Measurements from ENCODE around the gene SRD5A1. TPM values are rescaled to one million over a fixed set of nuclear protein-coding genes. Genes with fewer than 3 reads are reported as not detected.
"Not testable (repeated sequence)": the region's sequence is repeated elsewhere in the genome, so short reads cannot be mapped to it uniquely, and the experiment has no call there.

Gene SRD5A1
- total RNA-seq, 1 donor from 2014 or later = 3.2 TPM

DNA sequence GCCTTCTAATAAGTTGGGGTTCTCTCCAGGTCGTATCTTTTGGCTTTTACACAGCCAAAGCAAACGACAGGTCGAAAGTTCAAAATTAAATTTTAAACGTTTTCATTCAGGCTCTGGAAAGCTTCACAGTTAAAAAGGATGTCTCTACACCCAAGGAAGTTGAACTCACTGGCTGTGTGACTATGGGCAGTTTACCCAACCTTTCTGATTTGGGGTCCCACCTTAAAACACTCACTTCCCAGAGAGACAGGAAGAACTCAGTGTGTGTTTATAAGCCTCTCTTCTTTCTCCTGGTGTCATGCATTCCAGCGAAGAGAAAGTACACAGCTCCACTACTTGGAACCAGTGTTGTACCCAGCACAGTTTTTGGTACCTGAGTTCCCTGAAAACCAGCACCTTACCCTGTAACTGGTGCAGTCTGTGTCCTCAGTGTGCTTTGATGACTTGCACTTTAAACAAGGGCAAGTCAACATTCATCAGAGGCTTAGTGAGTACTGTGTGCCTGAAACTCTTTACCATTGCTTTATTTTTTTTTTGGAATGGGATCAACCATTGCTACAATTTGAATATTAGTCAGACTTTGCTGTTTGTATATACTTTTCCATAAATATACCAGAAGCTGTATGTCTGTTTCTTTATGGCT lies 1.7 kb downstream of the SRD5A1 start:
- ATAC-seq (no peak), DNase-seq (ENCODE audit: missing footprints) (no peak)
- intact Hi-C loops (cut with DNase I) = no loop called here

- ATAC-seq (no peak), DNase-seq (ENCODE audit: missing footprints) (no peak)
- intact Hi-C loops (cut with DNase I) = no loop called here
Measured at GRCh38 chr5:6636293-6636692, 3.1 kb downstream of the SRD5A1 start.

GRCh38 chr5:6637022-6637421 lies 3.8 kb downstream of the SRD5A1 start:
- ATAC-seq (no peak), DNase-seq (ENCODE audit: missing footprints) (no peak)
- intact Hi-C loops (cut with DNase I) = no loop called here

- intact Hi-C loops (cut with DNase I) = no loop called here
- DNase-seq (ENCODE audit: missing footprints) = no peak
Measured at GRCh38 chr5:6637590-6637989, 4.3 kb downstream of the SRD5A1 start.

GRCh38 chr5:6638236-6638635 lies 5.0 kb downstream of the SRD5A1 start:
- DNase-seq (ENCODE audit: missing footprints) (no peak), ATAC-seq (no peak)
- intact Hi-C loops (cut with DNase I) = no loop called here

More at GRCh38 chr5:6637590-6637989, 4.3 kb downstream of the SRD5A1 start:
- no peak for ATAC-seq

GRCh38 chr5:6642655-6643054 lies 9.4 kb downstream of the SRD5A1 start:
- ATAC-seq = no peak
- intact Hi-C loops (cut with DNase I) = no loop called here

GRCh38 chr5:6644794-6645241 lies 11.6 kb downstream of the SRD5A1 start:
- intact Hi-C loops (cut with DNase I) = no loop called here
- DNase-seq (ENCODE audit: missing footprints) (no peak), ATAC-seq (no peak)

More at GRCh38 chr5:6642655-6643054, 9.4 kb downstream of the SRD5A1 start:
- DNase-seq (ENCODE audit: missing footprints) = no peak

DNA sequence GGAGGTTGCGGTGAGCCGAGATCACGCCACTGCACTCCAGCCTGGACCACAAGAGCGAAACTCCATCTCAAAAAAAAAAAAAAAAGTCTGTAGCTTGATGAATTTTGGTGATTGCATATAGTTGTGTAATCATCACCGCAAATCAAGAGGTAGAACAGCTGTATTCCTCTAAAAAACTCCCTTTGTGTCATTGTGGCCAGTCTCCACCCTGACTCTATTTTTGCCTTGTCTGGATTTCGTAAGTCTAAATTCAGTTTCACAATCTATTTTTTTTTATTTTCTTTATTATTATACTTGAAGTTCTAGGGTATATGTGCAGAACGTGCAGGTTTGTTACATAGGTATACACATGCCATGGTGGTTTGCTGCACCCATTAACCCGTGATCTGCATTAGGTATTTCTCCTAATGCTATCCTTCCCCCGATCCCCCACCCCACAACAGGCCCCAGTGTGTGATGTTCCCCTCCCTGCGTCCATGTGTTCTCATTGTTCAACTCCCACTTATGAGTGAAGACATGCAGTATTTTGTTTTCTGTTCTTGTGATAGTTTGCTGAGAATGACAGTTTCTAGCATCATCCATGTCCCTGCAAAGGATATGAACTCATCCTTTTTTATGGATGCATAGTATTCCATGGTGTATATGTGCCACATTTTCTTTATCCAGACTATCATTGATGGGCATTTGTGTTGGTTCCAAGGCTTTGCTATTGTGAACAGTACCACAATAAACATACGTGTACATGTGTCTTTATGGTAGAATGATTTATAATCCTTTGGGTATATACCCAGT lies 12.5 kb downstream of the SRD5A1 start:
- DNase-seq (ENCODE audit: missing footprints); intact Hi-C loops (cut with DNase I); ATAC-seq: not testable (repeated sequence)

GRCh38 chr5:6649186-6649585 lies 15.9 kb downstream of the SRD5A1 start:
- intact Hi-C loops (cut with DNase I) = no loop called here
- DNase-seq (ENCODE audit: missing footprints) = no peak
- no peak for ATAC-seq

- intact Hi-C loops (cut with DNase I) = no loop called here
- ATAC-seq (no peak), DNase-seq (ENCODE audit: missing footprints) (no peak)
Measured at GRCh38 chr5:6649681-6650080, 16.4 kb downstream of the SRD5A1 start.

DNA sequence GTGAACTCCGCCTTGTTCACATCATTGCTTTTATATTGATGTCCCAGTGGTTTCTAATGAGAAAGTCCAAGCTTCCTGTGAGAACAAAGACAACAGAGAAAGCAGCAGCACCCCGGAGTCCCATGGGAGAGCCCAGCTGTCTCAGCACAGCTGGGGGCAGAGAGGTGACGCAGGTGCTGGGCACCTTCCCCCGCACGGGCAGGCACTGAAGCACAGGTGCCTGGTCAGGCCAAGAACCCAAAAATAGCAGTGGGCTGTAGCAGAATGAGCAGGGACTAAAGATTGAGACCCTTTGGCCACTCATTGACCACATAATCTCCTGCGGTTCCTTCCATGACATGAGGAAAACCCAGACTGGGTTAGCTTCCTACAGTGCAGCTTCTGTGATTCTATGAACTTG lies 18.8 kb downstream of the SRD5A1 start:
- intact Hi-C loops (cut with DNase I) = no loop called here
- no peak for DNase-seq (ENCODE audit: missing footprints)
- no peak for ATAC-seq

- ATAC-seq (no peak), DNase-seq (ENCODE audit: missing footprints) (no peak)
- intact Hi-C loops (cut with DNase I) = no loop called here
Measured at GRCh38 chr5:6655432-6655831, 22.2 kb downstream of the SRD5A1 start.

- intact Hi-C loops (cut with DNase I) = no loop called here
- no peak for DNase-seq (ENCODE audit: missing footprints)
- ATAC-seq = no peak
Measured at GRCh38 chr5:6656680-6657079, 23.4 kb downstream of the SRD5A1 start.

GRCh38 chr5:6659941-6660684 lies 26.9 kb downstream of the SRD5A1 start:
- DNase-seq (ENCODE audit: missing footprints) = no peak
- intact Hi-C loops (cut with DNase I) = no loop called here
- ATAC-seq = no peak

GRCh38 chr5:6660688-6661087 lies 27.4 kb downstream of the SRD5A1 start:
- intact Hi-C loops (cut with DNase I) = no loop called here
- ATAC-seq (no peak), DNase-seq (ENCODE audit: missing footprints) (no peak)

- DNase-seq (ENCODE audit: missing footprints) (no peak), ATAC-seq (no peak)
- intact Hi-C loops (cut with DNase I) = no loop called here
Measured at GRCh38 chr5:6666762-6667161, 33.5 kb downstream of the SRD5A1 start.

- intact Hi-C loops (cut with DNase I) = no loop called here
- ATAC-seq (no peak), DNase-seq (ENCODE audit: missing footprints) (no peak)
Measured at GRCh38 chr5:6667648-6668047, 34.4 kb downstream of the SRD5A1 start.

GRCh38 chr5:6668717-6669116 lies 35.5 kb downstream of the SRD5A1 start:
- intact Hi-C loops (cut with DNase I); DNase-seq (ENCODE audit: missing footprints); ATAC-seq: not testable (repeated sequence)

- ATAC-seq (no peak), DNase-seq (ENCODE audit: missing footprints) (no peak)
- intact Hi-C loops (cut with DNase I) = no loop called here
Measured at GRCh38 chr5:6673031-6673430, 39.8 kb downstream of the SRD5A1 start.

GRCh38 chr5:6673963-6674362 lies 40.7 kb downstream of the SRD5A1 start:
- no peak for ATAC-seq
- intact Hi-C loops (cut with DNase I) = no loop called here
- DNase-seq (ENCODE audit: missing footprints) = no peak
